ENCODE measurements around the gene SCAF8. TPM values are rescaled to one million over a fixed set of nuclear protein-coding genes. Genes with fewer than 3 reads are reported as not detected.
A peak's percentile ranks its signal among the peaks of the same experiment; 100 is the strongest.
"Not testable (repeated sequence)": the region's sequence is repeated elsewhere in the genome, so short reads cannot be mapped to it uniquely, and the experiment has no call there.

Gene SCAF8
- polyA plus RNA-seq, 1 donor: 65.7 TPM

- no peak for DNase-seq
Observed at GRCh38 chr6:154732538-154733182, 556 bp upstream of the SCAF8 start.

DNA sequence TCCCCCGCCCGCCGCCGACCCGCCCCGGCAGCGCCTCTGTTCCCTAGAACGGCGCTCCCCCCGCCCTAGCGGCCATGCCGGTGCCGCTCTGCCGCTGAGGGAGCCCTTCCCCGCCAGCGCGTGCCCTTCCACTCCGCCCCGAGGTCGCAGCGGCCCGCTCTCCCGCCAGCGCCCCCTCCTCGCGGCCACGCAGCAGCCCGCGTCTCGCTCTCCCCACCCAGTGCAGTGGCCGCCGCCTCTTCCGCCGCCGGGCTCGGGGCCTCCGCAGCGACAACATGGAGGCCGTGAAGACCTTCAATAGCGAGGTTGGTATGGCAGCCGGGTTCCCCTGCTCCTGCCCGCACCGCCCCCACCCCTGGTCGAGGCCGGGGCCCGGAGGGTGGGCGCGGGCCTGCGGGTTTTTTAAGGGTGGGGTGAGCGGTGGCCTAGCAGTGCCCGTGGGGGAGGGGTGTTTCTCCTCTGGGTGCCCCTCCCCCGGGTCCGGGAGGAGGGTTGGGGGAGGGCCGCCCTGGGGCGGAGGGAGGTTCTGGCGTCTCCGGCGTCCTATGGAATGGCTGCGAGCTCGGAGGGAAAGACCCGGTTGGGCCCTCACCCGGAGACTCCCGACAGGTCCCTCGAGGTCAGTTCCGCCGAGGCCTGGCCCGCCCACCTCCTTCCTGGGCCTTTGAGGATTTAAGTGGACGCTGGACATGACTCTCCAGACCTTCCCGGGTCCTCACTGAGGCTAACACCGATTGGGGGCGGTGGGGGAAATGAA is 588 bp downstream of the SCAF8 start:
- peak; percentile 94 for DNase-seq

- DNase-seq: no peak
Observed at GRCh38 chr6:154736618-154737259, 3.5 kb downstream of the SCAF8 start.

DNA sequence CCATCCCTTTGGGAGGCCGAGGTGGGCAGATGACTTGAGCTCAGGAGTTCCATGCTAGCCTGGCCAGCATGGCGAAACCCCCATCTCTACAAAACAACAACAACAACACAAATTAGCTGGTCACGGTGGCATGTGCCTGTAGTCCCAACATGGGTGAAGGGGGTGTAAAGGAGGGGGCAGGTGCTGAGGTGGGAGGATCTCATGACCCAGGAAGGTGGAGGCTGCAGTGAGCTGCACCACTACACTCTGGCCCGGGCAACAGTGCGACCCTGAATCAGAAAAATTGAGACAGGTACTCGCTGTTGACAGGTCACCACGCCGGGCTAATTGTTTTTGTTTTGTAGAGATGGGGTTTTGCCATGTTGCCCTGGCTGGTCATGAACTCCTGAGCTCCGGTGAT is 4.2 kb downstream of the SCAF8 start:
- DNase-seq: no peak

DNA sequence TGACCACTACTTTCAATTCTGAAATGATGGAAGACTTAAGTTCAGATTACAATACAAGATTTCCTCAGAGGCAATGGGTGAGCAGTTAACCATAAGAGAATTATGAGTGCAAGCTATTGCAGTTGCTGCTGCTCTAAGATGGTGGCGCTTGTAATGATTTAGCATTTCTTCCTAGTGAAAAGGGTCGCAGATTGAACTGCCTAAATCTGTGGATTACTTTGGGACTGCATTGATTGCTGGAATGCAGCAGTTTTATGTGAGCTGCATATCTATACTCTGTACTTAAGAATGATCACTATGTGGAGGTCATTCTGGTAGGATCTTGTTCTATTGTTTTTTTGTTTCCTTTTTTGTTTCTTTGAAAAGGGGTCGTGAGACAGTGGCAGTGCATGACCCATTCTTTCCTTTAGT is 5.3 kb downstream of the SCAF8 start:
- no peak for DNase-seq

DNA sequence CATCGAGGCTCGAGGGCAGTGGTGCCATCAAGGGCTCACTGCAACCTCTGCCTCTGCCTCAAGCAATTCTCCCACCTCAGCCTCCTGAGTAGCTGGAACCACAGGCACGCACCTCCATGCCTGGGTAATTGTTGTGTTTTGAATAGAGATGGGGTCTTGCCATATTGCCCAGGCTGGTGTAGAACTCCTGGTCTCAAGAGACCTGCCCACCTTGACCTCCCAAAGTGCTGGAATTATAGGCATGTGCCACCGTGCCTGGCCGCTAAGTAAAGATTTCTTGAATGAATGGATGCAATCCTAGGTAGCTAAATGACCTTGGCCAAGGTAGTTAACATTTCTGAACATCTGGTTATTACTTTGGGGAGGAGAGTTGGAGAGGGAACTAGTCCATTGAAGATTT is 7.4 kb downstream of the SCAF8 start:
- no peak for DNase-seq

GRCh38 chr6:154742891-154743290 is 9.7 kb downstream of the SCAF8 start:
- DNase-seq: no peak

- DNase-seq: not testable (repeated sequence)
Observed at GRCh38 chr6:154744029-154744745, 11.0 kb downstream of the SCAF8 start.

GRCh38 chr6:154745243-154745642 is 12.0 kb downstream of the SCAF8 start:
- DNase-seq: no peak

GRCh38 chr6:154749341-154749740 is 16.1 kb downstream of the SCAF8 start:
- DNase-seq: no peak

GRCh38 chr6:154751011-154751800 is 18.0 kb downstream of the SCAF8 start:
- no peak for DNase-seq

DNA sequence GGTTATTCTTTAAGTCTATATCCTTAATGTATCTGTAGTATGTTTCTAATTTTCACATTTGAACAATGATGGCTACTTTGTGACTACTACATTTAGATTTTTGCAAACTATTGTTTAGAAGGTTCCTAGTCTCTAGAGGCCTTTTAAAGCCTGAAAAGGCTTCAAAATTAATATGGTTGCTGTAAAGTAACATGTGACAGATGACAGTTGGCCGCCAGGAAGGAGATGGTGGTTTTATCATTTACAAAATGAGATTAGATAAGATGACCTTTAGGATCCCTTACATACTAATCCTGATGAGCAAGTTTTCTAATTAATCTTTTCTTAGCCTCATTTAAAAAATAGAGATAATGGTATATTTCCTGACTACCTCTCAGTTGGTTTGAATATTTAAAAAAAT is 18.8 kb downstream of the SCAF8 start:
- DNase-seq: no peak

DNA sequence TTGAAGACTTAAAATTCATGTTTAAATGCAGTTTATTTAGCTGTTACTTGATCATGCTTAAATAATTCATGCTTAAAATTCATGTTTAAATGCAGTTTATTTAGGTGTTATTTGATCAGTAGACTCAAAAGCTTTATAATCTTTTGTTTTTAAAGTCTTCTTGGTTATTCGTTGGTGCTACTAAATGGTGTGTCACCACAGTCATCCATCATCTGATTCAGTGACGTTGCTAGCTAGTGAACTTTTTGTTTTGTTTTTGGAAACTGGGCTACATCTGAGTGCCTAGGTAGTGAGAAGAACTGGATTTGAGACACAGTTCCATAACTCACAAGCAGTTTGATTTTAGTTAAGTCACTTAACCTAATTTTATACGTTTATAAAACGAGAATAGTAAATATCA is 20.9 kb downstream of the SCAF8 start:
- no peak for DNase-seq

- DNase-seq: no peak
Observed at GRCh38 chr6:154757352-154758050, 24.3 kb downstream of the SCAF8 start.

DNA sequence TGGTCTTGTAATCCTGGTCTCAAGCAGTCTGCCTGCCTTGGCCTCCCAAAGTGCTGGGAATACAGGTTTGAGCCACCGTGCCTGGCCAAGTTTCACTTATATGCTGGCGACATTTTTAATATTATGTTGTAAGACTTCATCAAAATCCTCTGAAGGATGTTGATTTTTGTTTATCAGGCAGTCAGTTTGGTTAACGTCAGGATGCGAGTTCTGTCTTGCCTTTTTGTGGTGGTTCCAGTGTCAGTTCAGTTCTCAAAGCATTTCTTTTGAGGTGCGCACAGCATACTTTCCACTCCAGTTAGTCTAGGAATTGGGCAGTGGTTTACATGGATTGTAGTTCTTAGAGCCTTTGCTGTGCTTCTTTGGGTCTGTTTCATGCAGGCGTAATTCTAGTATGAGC is 24.9 kb downstream of the SCAF8 start:
- no peak for DNase-seq

- DNase-seq: no peak
Observed at GRCh38 chr6:154763650-154764049, 30.4 kb downstream of the SCAF8 start.

DNA sequence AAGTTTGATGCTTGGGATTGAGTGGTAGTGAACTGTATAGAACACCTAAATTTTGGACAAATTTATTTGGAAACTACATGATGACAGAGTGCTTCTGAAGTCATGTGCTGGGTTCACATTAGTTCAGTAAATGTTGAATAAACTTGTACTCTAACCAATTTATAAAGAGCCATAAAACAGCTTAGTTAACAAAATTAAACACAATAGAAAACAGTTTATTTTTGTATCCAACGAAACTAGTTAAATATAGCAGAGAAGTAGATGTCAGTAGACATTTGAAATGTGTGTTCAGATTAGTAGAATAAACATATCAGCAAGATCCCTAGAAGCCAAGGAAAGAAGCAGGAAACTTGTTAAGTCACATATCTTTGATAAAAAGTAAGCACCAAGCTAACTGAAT is 32.1 kb downstream of the SCAF8 start:
- DNase-seq: no peak

GRCh38 chr6:154766288-154766687 is 33.1 kb downstream of the SCAF8 start:
- DNase-seq: no peak

DNA sequence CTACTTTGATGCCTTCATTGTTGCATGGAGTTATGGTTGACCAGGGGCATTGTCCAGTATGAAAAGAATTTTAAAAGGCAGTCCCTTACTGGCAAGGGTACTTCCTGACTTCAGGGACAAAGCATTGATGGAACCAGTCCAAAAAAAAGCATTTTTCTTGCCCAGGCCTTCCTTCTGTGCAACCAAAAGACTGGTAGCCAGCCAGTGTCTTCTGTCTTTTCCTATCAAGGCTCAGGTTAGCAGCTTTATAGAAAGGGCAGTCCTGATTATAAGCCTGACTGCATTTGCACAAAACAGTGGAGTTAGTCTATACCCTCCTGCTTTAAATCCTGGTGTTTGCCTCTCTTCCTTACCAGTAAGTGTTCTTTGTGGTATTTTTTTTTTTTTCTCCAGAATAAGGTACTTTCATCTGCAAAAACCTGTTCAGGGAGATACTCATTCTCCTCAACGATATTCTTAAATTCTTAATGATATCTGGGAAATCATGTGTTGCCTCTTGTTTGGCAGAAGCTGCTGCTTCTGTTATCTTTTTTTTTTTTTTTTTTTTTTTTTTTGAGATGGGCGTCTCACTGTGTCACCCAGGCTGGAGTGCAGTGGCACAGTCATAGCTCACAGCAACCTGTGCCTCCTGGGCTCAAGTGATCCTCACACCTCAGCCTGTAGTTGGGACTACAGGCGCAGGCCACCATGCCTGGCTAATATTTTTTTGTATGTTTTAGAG is 33.9 kb downstream of the SCAF8 start:
- no peak for DNase-seq

GRCh38 chr6:154768280-154768679 is 35.1 kb downstream of the SCAF8 start:
- DNase-seq: no peak

All from left kidney (tissue), 2 donors.